ENCODE results near the gene MRPL52. TPM values are rescaled to one million over a fixed set of nuclear protein-coding genes. Genes with fewer than 3 reads are reported as not detected.
A peak's percentile ranks its signal among the peaks of the same experiment; 100 is the strongest.
"Not testable (repeated sequence)": the region's sequence is repeated elsewhere in the genome, so short reads cannot be mapped to it uniquely, and the experiment has no call there.

Gene MRPL52
- total and polyA plus RNA-seq, 8 donors = 25.2 to 194 (median 134) TPM; not detected in 1

- no peak overlapping the region for H3K27ac ChIP-seq
- DNase-seq = no peak
- H3K9me3 ChIP-seq = no peaks in the 10 kb centered on the region
- intact Hi-C loops (cut with DNase I; ENCODE audit: low total_unique reads) = no loop called here
- 84 to 95% (median 85%) methylated on average over 3 of the region's 3 CpGs for WGBS, 5 donors
- no peak for TF ChIP-seq POLR2AphosphoS5 (IDR thresholded peaks at IDR 0.05)
- TF ChIP-seq EP300 (IDR thresholded peaks at IDR 0.05) = no peak
- no peak for TF ChIP-seq POLR2A (IDR thresholded peaks at IDR 0.05)
- no peak for TF ChIP-seq CTCF (IDR thresholded peaks at IDR 0.05)
- H3K27me3 ChIP-seq = no peaks in the 10 kb centered on the region
- H3K36me3 ChIP-seq = no peaks in the 10 kb centered on the region
- H3K4me3 ChIP-seq = no peak overlapping the region
- peaks cover 0 to 11% (median 0%) of the 10 kb centered on the region in 4 donors for H3K4me1 ChIP-seq
These were observed 26.1 kb upstream of the MRPL52 start for GRCh38 chr14:22803687-22803974.

GRCh38 chr14:22805235-22805634 is 24.5 kb upstream of the MRPL52 start:
- H3K9me3 ChIP-seq; H3K27ac ChIP-seq; H3K36me3 ChIP-seq; DNase-seq; H3K27me3 ChIP-seq; intact Hi-C loops (cut with DNase I; ENCODE audit: low total_unique reads); H3K4me3 ChIP-seq: not testable (repeated sequence)
- 84 to 96% (median 94%) methylated on average over 4 of the region's 4 CpGs for WGBS, 5 donors
- H3K4me1 ChIP-seq = peaks cover 0 to 11% (median 0%) of the 10 kb centered on the region in 4 donors

GRCh38 chr14:22807432-22808087 is 22.1 kb upstream of the MRPL52 start:
- intact Hi-C loops (cut with DNase I; ENCODE audit: low total_unique reads) = no loop called here
- Histone ChIP-seq H3K4me3 (no peak overlapping the region), H3K9me3 (no peaks in the 10 kb centered on the region), H3K36me3 (no peaks in the 10 kb centered on the region), H3K27me3 (no peaks in the 10 kb centered on the region), H3K4me1 (peaks cover 0 to 11% (median 0%) of the 10 kb centered on the region in 4 donors), H3K27ac (no peak overlapping the region)
- TF ChIP-seq POLR2AphosphoS5 (IDR thresholded peaks at IDR 0.05) = peak in 1 of 3 donors; percentile 22
- no peak for TF ChIP-seq CTCF (IDR thresholded peaks at IDR 0.05)
- no peak for DNase-seq
- WGBS, 5 donors = 71 to 75% (median 74%) methylated on average over 13 of the region's 13 CpGs

- peaks cover 0 to 11% (median 0%) of the 10 kb centered on the region in 4 donors for H3K4me1 ChIP-seq
- H3K27ac ChIP-seq = no peak overlapping the region
- intact Hi-C loops (cut with DNase I; ENCODE audit: low total_unique reads) = no loop called here
- H3K9me3 ChIP-seq = no peaks in the 10 kb centered on the region
- no peaks in the 10 kb centered on the region for H3K27me3 ChIP-seq
- no peak for DNase-seq
- no peak overlapping the region for H3K4me3 ChIP-seq
- no peaks in the 10 kb centered on the region for H3K36me3 ChIP-seq
- 79 to 90% (median 85%) methylated on average over 5 of the region's 5 CpGs for WGBS, 5 donors
- TF ChIP-seq CTCF (IDR thresholded peaks at IDR 0.05) (no peak), POLR2AphosphoS5 (IDR thresholded peaks at IDR 0.05) (no peak), POLR2A (IDR thresholded peaks at IDR 0.05) (no peak), EP300 (IDR thresholded peaks at IDR 0.05) (no peak)
These were observed 21.1 kb upstream of the MRPL52 start for GRCh38 chr14:22808388-22809209.

GRCh38 chr14:22811722-22812121 is 18.0 kb upstream of the MRPL52 start:
- H3K27ac ChIP-seq = peak overlapping the region in 1 of 5 donors; percentile 42
- no peaks in the 10 kb centered on the region for H3K36me3 ChIP-seq
- WGBS, 5 donors = 42 to 63% (median 55%) methylated on average over 2 of the region's 2 CpGs
- H3K9me3 ChIP-seq = no peaks in the 10 kb centered on the region
- no peaks in the 10 kb centered on the region for H3K27me3 ChIP-seq
- DNase-seq = no peak
- no peak overlapping the region for H3K4me3 ChIP-seq
- intact Hi-C loops (cut with DNase I; ENCODE audit: low total_unique reads) = no loop called here
- H3K4me1 ChIP-seq = peaks cover 7 to 32% (median 11%) of the 10 kb centered on the region in 4 donors
- TF ChIP-seq POLR2A (IDR thresholded peaks at IDR 0.05) = no peak
- no peak for TF ChIP-seq CTCF (IDR thresholded peaks at IDR 0.05)
- TF ChIP-seq POLR2AphosphoS5 (IDR thresholded peaks at IDR 0.05) = no peak
- no peak for TF ChIP-seq EP300 (IDR thresholded peaks at IDR 0.05)

Data from stomach (tissue), 9 donors.